Stimulated activated CD8-positive, alpha-beta memory T cell treated with anti-CD3 and anti-CD28 coated beads, Interleukin-12 subunit alpha, Interleukin-12 subunit beta, amount 100 ng/mL, for 1 hour (primary cell): ENCODE data around the gene CCDC15.

Source experiments
- DNase-seq: peaks from one replicate; pipeline ENCODE4 v3.0.0-alpha.2; 2020; ENCODE audit warnings: low read depth

The CCDC15 gene

DNA sequence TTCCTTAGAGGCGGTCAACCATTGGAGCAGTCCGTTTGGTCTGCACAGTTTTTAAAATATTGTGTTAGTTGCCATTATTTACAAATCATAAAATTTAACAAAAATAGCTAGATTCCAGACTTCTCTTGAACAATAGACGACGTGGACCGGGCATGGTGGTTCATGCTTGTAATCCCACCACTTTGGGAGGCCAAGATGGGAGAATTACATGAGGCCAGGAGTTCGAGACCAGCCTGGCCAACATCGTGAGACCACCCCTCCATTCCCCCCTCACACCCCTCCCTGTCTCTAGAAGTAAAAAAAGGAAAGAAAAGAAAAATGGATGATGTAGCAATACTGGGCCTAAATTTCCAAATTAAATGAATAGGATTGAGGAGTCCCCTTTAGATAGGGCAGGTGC is 110.1 kb downstream of the CCDC15 start:
- DNase-seq = no peak

DNA sequence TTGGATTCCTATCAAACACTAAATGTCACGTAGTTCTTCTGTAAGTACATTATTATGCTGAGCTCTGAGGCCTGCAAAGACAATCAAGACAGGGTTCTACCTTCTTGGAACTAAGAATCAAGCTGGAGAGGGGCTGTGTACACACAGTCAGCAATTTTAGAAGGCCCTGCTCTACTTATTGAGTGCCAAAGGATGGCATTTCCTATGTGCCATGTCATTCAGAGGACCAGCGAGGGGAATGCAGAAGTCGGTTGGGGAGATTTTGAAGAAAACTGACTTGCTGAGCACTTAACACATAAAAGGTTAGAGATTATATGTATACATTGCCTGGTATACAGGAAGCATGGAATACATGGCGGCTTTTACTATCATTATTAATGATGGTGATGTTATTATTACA is 114.4 kb downstream of the CCDC15 start:
- no peak for DNase-seq

DNA sequence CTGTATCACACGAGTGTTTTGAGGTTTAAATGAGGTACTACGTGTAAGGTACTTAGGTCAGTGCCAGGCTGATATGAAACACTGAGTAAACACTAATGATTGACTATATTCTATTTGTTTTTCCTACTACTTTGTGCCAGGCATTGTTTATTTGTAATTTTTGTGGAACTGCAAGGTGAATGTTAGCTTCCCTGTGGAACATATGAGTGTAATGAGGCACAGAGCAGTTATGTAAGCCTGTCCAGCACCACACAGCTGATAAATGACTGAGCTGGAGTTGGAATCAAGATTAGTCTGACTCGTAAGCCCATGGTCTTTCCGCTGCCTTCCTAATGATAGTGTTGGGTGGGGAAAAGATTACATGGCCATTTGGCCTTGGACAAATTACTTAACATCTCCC is 115.0 kb downstream of the CCDC15 start:
- no peak for DNase-seq

DNA sequence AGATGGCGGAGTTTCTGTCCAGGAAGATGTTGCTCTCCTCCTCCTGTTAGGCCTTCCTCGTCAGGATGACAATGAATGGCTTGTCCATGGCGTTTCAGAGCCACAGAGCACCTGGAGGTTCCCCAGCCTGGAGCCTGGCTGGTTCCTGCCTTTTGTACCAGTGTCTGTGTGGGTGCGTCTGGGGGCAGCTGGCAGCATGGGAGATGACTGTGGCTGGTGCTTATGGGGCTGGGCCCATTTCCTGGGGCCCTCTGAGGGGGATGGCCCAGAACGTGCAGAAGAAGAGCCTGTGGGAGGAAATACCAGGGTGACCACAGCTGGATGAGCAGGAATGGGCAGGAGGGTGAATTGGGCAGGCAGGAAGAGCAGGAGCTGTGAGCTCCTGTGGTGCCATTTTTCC is 115.8 kb downstream of the CCDC15 start:
- no peak for DNase-seq

DNA sequence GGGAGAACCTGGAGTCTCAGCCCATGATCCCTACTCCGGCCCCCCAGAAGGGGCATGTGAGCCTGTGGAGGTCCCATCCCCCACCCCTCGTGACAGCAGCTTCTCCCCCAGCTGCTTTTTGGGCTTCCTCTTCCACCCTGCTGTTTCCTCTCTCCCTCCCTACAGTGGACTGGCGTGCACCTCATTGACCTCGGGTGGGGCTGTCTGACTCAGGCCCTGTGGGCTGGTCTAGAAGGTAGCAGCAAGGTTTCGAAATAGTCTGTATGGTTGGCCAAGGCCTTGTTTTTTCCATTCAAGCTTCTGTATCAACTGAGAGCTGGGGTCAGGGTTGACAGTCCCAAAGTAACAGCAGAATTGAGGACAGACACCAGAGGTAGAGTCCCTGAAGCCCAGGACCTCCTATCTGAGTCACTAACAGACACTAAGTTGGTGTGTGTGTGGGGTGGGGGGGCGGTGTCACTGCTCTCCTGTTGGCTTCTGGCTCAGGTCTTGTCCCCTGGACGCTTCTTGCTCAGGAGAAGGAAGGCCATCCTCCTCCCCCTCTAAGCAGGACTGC is 116.8 kb downstream of the CCDC15 start:
- no peak for DNase-seq

DNA sequence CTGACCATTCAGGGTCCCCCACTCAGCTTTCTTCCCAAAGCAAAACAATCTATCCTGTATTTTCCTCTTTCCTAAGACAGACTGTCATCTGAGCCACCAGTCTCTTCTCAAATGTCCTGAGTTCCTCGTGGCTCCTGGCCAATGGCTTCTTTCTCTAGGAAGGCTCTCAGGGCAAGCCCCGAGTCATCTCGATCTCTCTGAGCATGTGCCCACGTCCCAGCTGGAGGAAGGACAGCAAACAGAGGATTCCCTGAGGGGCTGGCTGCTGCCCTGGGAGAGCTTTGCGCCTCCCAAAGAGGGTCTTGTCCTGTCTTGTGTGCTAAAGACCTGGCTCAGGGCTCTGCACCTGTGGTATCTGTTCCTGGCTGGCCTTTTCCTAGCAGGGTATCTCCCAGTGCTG is 117.4 kb downstream of the CCDC15 start:
- no peak for DNase-seq

DNA sequence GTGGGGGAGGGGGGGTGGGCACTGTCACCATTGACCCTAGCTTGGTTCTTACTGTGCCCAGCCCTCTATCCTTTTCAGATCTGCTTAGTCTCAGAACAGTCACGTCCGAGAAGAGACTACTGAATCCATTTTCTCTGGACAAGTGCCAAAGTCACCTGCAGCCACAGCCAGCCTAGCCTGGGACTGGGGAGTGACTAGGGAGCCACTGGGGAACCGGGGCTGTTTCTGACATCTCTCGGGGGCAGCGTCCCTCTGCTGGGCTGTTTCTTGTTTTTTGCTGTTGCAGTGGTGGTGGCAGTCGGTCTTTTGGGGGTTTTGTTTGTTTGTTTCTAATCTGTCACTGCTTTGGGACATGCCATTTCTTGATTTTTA is 117.8 kb downstream of the CCDC15 start:
- DNase-seq = no peak

DNA sequence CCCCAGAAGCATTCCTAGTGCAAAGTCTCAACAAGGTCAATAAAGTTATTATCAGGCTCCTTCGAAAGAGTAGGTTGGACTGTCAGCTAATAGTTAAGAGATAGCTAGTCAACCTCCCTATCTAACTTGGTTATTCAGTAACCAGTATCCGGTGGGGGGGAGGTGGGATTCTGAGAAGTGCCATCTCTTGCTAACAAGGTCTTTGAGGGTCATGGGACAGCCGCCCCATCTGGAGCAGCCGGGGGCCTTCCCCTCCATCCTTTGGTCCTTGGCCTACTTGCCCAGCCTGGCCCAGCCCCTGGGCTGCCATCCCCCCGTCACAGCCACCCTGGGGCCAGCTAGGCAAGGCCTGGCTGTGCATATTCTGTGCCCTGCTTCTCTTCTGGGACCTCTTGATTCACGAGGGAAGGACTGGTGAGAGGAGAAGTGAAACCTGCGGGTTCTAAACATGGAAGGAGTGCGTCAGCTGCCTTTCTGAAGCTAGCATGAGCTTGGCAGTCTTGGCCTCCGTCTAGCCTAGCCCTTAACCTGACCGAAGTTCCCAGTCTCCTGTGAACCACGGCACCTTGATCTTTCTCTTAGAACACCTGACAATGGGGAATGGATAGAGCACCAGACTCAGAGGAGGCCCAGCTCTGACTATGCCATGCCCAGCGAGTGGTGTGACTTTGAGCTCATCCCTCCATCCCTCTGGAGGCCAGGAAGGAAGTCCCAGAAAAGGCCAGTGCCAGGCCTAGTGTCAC is 118.4 kb downstream of the CCDC15 start:
- DNase-seq = no peak

DNA sequence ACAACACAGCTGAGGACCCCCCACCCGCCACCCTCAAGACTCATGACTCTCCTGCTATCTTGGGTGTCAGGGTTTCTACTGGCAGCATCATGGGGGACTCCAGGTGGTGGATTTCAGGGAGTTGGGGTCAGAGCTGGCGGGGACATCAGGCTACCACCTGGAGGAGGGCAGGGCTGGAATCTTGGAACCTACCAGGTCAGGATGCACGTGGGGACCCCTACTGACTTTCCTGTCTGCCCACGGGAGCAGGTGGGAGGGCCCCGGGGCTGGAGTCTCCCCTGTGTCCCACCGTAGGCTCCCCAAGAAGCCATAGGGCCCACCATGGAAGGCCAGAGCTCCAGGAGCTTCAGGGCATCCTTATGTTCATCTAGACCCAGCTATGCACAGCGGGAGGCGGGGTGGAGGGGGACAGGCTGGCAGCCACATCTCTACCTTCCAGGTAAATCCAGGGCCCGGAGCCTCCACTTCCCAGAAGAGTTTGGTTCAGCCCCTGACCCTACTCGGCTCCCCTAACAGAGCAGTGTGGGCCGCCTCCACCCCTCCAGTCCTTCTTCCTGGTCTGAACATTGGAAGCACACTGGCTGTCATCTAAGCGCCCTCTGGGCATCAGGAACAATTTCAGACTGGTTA is 119.1 kb downstream of the CCDC15 start:
- DNase-seq = no peak

DNA sequence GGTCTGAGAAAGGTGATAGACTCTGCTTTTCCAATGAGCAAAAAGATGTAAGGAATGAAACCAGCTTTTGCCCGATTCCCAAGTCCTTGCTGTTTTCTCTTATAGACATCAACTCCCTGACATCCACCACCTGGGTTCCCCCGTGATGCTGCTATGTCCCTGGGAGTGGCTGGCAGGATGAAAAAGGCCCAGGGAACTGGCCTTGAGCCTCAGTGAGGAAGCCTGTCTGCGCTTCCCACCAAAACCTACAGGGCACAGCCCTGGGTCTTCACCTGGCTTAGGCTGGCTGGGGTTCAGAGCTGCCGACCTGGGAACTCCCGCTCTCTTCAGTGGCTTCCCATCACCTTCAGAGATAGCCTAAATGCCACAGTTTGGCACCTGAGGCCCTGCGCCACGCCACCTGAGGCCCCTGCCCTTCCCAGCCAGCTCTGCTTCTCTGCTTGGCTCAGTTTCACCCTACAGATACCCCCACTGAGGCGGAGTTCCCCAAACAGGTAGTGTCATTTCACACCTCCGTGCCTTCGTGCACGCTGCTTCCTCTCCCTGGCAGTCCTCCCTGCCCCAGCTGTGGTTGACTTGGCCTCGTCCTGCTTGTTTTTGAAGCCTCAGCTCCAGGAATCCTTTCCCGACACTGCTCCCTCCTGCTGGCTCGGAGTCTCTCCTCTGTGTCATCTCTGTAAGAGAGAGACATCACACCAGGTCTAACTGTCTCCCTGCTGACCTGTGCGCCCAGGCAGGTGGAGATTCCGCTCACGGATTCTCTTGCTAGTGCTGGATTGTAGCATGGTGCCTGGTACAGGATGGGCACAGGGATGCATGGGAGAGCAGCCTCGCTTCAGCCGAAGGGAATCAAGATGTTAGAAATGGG is 119.8 kb downstream of the CCDC15 start:
- DNase-seq = no peak

DNA sequence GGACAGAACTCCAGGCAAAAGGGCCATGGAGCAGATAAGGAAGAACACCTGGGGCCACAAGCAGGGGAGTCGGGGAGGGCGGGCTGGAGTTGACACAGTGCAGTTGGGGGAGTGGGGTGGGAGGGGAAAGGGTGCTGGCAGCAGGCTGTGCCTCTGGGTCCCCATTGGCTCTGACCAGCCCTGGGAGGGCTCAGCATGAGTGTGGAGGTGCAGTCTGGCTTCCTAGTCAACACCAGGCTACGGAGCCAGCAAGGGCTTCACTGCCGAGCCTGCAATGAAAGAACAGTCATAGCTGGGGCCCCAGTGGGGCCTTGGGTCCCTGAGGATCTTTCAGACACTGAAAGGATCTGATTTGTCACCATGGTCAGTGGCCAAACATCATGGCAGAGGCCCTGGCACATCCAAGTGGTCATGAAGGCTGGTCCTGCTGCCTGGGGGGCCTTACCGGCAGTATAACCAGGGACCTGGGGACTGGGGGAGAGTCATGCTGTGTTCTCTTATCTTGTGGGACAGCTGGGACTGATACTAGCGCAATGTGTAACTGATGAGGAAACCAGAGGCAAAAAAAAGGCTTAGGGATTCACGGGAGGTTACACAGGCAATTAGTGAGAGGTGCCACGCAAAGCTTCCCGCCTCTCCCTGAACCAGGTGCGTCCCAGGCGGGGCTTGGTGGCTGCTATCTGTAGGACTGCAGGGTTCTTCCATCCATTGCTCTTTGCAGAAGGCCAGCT is 120.7 kb downstream of the CCDC15 start:
- DNase-seq = no peak

DNA sequence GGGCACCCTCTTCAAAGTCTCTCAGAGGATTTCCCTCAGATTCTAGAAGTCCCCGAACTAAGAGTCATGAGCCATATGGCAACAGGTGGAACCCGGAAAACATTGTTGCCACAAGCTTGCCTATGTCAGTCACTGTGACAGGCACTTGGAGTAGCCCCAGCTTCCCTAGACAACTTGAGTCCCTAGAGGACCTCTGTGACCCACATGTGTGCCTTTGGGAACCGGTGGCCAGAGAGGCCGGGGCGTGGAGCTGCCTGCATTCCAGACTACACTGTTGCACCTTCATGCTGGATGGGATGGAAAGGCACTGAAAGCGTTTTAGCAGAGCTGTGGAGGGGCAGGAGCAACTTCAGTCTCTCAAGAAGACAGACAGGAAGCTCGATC is 121.2 kb downstream of the CCDC15 start:
- DNase-seq = no peak

DNA sequence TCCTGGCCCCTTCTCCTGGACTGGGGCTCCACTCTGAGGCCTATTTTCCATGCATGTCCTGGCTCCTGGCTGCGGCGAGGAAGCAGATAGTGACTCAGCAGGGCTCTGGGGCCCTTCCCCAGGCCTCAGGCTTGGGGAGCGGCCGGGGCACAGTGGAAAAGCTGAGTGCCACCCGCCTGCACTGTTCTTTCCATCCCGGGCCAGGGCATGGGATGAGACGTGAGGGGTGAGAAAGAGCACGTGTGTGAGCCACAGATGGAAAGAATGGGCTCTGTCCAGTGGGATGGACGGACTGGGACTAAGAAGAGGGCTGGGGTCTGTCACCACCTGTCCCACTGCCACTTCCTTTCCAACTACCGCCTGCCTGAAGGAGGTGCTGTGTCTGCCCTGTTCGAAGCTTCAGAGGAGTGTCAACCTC is 121.9 kb downstream of the CCDC15 start:
- DNase-seq = no peak

DNA sequence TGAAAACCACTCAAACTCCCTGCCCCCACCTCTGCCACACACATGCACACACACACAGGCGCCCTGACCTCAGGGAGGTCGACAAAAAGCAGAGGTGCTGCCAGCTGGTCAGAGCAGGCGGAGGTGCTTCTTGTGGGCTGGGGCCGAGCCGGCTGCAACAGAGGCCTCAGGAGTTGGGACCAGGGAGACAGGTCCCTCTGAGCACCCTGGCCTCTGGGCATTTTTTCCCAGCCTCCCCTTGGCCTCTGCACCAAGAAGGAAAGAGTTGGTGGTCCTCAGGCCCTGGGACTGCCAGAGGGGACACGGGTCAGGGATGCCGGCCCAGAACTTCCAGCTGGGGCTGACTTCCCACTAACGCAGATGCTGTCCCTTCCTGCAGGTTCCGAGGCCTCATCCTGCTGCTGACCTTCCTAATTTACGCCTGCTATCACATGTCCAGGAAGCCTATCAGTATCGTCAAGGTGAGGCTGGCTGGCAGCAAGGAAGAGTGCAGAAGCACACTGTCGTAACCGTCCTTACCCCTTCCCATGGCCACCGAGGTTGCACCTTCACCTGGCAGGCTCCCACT is 122.5 kb downstream of the CCDC15 start:
- no peak for DNase-seq

DNA sequence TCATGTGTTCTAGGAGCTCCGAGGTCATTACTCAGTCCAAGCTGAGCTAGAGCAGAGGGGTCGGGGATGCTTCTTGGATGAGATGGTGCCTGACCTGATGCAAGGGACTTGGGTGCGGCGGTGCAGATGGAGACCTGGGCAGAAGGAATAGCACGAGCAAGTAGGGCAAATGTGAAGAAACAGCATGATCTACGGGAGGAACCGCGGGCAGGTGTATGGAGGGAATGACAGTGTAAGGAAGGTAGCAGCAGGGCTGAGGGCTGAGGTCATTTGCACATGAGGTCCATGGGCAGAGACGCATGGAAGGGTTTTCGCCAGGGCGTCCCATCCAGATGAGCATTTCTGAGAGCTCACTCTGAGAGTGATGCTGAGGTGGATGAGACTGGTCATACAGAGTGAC is 124.0 kb downstream of the CCDC15 start:
- DNase-seq = no peak

DNA sequence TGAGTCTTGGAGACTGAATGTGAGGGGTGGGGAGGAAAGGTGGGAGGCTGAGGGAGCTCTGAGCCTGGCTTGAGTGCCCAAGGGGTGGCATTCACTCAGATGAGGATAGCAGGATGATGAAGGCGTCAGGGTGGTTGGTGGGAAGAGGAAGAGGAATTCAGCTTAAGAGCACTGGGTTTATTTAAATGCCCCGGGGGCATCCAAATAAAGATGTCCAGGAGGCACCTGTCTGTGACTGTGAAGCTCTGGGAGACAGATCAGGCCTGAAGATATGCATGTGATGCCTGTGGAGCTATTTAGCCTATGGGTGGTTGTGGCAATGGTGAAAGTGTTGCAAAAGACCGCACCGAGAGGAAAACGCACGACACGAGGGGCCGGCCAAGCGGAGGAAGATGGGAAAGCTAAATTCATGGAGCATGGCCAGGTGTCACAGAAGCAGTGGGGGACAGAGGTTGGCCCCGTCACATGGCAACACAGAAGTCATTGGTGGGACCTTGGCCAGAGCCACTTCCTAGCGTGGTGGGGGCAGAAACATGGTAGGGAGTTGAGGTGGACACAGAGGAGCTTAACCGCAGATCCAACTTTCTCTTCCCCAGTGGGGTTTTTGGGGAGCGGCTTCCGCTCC is 124.6 kb downstream of the CCDC15 start:
- DNase-seq = no peak

DNA sequence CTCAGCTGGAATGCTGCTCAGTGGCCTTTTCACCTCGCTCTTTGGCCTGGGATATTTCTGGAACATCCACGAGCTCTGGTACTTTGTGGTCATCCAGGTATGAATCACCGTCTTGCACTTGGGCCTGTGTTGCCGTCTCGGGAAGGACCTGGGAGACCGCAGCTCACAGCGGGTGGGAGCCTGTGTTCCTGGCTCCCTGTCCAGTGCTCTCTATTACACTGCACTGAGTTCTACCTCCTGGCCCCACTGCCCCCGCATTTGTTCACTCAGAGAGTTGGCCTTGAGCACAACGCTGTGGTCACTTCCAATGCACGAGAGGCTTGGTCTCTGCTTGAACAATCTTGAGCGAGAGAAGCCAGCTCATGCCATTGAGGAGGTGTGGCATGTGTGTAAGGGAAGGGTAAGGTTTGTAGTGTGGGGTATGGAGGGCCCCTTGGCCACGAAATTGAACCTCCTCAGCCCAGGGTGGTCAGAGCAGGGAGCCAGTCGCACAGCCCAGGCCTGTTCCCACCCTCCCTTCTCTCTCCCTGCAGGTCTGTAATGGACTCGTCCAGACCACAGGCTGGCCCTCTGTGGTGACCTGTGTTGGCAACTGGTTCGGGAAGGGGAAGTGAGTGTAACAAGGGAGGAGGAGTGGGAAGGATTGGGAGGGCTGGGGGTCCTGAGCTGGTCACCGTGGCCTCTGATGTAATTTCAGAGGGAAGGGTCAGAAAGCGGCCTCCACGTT is 125.3 kb downstream of the CCDC15 start:
- no peak for DNase-seq

DNA sequence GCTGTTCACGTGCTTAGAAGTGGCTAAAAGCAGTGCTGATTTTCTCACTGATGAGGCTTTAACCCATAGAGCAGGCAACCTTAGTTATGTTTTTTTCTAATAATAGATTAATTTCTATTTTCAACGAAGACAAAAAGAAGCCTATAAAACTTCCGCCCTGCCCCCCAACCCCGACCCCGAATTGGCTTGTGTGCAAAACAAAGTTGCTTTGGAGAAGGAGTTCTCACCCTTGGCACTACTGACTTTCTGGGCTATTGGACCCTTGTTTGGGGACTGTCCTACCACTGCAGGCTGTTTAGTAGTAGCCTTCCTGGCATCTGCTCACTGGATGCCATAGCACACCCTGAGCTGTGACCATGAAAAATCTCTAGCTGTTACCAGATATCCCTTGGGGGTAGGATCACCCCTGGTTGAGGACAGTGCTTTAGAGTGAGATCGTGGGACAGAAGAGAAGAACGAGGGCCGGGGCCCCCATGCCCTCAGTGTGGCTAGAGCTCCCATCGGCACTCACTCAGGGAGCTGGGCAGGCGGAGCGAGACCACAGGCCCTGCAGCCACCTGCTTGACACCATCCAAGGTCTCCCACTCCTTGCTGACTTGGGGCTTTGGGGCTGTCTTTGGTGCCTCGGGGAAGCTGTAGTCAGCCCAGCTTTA is 126.0 kb downstream of the CCDC15 start:
- no peak for DNase-seq

DNA sequence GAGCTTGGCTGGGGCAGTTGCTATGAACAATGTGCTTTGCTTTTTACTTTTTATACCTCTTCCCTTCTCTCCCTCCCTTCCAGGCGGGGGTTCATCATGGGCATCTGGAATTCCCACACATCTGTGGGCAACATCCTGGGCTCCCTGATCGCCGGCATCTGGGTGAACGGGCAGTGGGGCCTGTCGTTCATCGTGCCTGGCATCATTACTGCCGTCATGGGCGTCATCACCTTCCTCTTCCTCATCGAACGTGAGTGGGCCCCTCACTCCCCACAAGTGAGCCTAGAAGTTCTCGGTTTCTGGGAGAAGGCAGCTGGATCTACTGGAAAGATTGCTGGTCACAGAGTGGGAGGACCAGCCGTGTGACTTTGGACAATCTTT is 126.5 kb downstream of the CCDC15 start:
- no peak for DNase-seq
